Measurements from ENCODE around the gene ZNF414. TPM values are rescaled to one million over a fixed set of nuclear protein-coding genes. Genes with fewer than 3 reads are reported as not detected.

Gene ZNF414
- total and polyA plus RNA-seq, 2 experiments from 2014 or later: 1.8 to 13.0 TPM

- Histone ChIP-seq H4K20me1 (ENCODE audit: insufficient read depth) (0 out of 2 replicates have a peak, but pooled peaks cover 7% of the 10 kb centered on the region), H3K27ac (no peak overlapping the region), H3K9me3 (ENCODE audit: low read depth) (no peaks in the 10 kb centered on the region), H2AFZ (no peak overlapping the region), H3K4me2 (ENCODE audit: unreplicated experiment) (no peak overlapping the region), H3K36me3 (ENCODE audit: low read depth) (no peaks in the 10 kb centered on the region), H3K4me1 (ENCODE audit: insufficient read depth) (no peaks in the 10 kb centered on the region), H3K9ac (no peak overlapping the region), H3F3A (ENCODE audit: insufficient read depth) (no peaks in the 10 kb centered on the region), H3K27me3 (replicated peaks; ENCODE audit: insufficient read depth) (no peaks in the 10 kb centered on the region), H3K9me2 (ENCODE audit: insufficient read depth) (no peaks in the 10 kb centered on the region), H3K79me2 (ENCODE audit: insufficient read depth) (peaks cover 12% of the 10 kb centered on the region; the same call in 1 of the 2 replicates), H3K4me3 (no peak overlapping the region)
- in situ Hi-C loops (cut with MboI): no loop called here
- no peak for TF ChIP-seq EZH2phosphoT487 (IDR thresholded peaks at IDR 0.05; ENCODE audit: insufficient read depth, low read depth)
- DNase-seq: no peak
- WGBS, 2 experiments (ENCODE audit: low coverage in 1 of 2, low lambda C conversion rate in 2 of 2, missing lambda C conversion rate in 2 of 2): 87 to 88% methylated on average over 26 to 35 of the region's 35 CpGs
Measured at GRCh38 chr19:8530061-8530679, 16.2 kb upstream of the ZNF414 start.

- in situ Hi-C loops (cut with MboI): no loop called here
- Histone ChIP-seq H3K79me2 (ENCODE audit: insufficient read depth) (peaks cover 12% of the 10 kb centered on the region; the same call in 1 of the 2 replicates), H2AFZ (no peak overlapping the region)
Measured at GRCh38 chr19:8529369-8530006, 15.5 kb upstream of the ZNF414 start.

GRCh38 chr19:8528500-8528899 lies 14.5 kb upstream of the ZNF414 start:
- WGBS, 2 experiments (ENCODE audit: low coverage in 1 of 2, low lambda C conversion rate in 2 of 2, missing lambda C conversion rate in 2 of 2): 51 to 54% methylated on average over 4 of the region's 4 CpGs
- Histone ChIP-seq H3K9me3 (ENCODE audit: low read depth) (no peaks in the 10 kb centered on the region), H3K79me2 (ENCODE audit: insufficient read depth) (peaks cover 12% of the 10 kb centered on the region; the same call in 1 of the 2 replicates), H4K20me1 (ENCODE audit: insufficient read depth) (0 out of 2 replicates have a peak, but pooled peaks cover 7% of the 10 kb centered on the region), H3K9me2 (ENCODE audit: insufficient read depth) (no peaks in the 10 kb centered on the region), H3K27me3 (replicated peaks; ENCODE audit: insufficient read depth) (no peaks in the 10 kb centered on the region), H3K9ac (no peak overlapping the region), H3K4me2 (ENCODE audit: unreplicated experiment) (no peak overlapping the region), H3K27ac (no peak overlapping the region), H3K36me3 (ENCODE audit: low read depth) (no peaks in the 10 kb centered on the region), H3K4me3 (no peak overlapping the region), H2AFZ (no peak overlapping the region), H3F3A (ENCODE audit: insufficient read depth) (no peaks in the 10 kb centered on the region), H3K4me1 (ENCODE audit: insufficient read depth) (no peaks in the 10 kb centered on the region)
- in situ Hi-C loops (cut with MboI): no loop called here
- DNase-seq: peak; percentile 33
- TF ChIP-seq EZH2phosphoT487 (IDR thresholded peaks at IDR 0.05; ENCODE audit: insufficient read depth, low read depth) (no peak), EZH2 (IDR thresholded peaks at IDR 0.05; ENCODE audit: insufficient read depth, poor library complexity, severe bottlenecking) (no peak)

More at GRCh38 chr19:8529369-8530006, 15.5 kb upstream of the ZNF414 start:
- 84 to 92% methylated on average over 4 of the region's 4 CpGs for WGBS, 2 experiments (ENCODE audit: low coverage in 1 of 2, low lambda C conversion rate in 2 of 2, missing lambda C conversion rate in 2 of 2)
- no peak for TF ChIP-seq EZH2 (IDR thresholded peaks at IDR 0.05; ENCODE audit: insufficient read depth, poor library complexity, severe bottlenecking)
- no peaks in the 10 kb centered on the region for H3K9me2 ChIP-seq (ENCODE audit: insufficient read depth)
- 0 out of 2 replicates have a peak, but pooled peaks cover 7% of the 10 kb centered on the region for H4K20me1 ChIP-seq (ENCODE audit: insufficient read depth)
- DNase-seq: no peak
- no peak overlapping the region for H3K4me3 ChIP-seq
- H3K9me3 ChIP-seq (ENCODE audit: low read depth): no peaks in the 10 kb centered on the region
- H3K9ac ChIP-seq: no peak overlapping the region
- H3K36me3 ChIP-seq (ENCODE audit: low read depth): no peaks in the 10 kb centered on the region
- no peak overlapping the region for H3K27ac ChIP-seq
- H3K4me2 ChIP-seq (ENCODE audit: unreplicated experiment): no peak overlapping the region
- H3F3A ChIP-seq (ENCODE audit: insufficient read depth): no peaks in the 10 kb centered on the region
- H3K27me3 ChIP-seq (replicated peaks; ENCODE audit: insufficient read depth): no peaks in the 10 kb centered on the region
- H3K4me1 ChIP-seq (ENCODE audit: insufficient read depth): no peaks in the 10 kb centered on the region

- Histone ChIP-seq H3K27ac (peak overlapping the region; percentile 98), H3K4me1 (ENCODE audit: insufficient read depth) (no peaks in the 10 kb centered on the region), H3K9me3 (ENCODE audit: low read depth) (no peaks in the 10 kb centered on the region), H3K4me2 (ENCODE audit: unreplicated experiment) (peak overlapping the region; percentile 90), H3K27me3 (replicated peaks; ENCODE audit: insufficient read depth) (no peaks in the 10 kb centered on the region), H3K9me2 (ENCODE audit: insufficient read depth) (no peaks in the 10 kb centered on the region), H3K79me2 (ENCODE audit: insufficient read depth) (peaks cover 12% of the 10 kb centered on the region; the same call in 1 of the 2 replicates), H3K36me3 (ENCODE audit: low read depth) (no peaks in the 10 kb centered on the region), H4K20me1 (ENCODE audit: insufficient read depth) (0 out of 2 replicates have a peak, but pooled peaks cover 7% of the 10 kb centered on the region), H3K9ac (peak overlapping the region; percentile 96), H2AFZ (peak overlapping the region; percentile 79), H3F3A (ENCODE audit: insufficient read depth) (no peaks in the 10 kb centered on the region), H3K4me3 (peak overlapping the region; percentile 81)
- no peak for TF ChIP-seq EZH2phosphoT487 (IDR thresholded peaks at IDR 0.05; ENCODE audit: insufficient read depth, low read depth)
- no peak for TF ChIP-seq EZH2 (IDR thresholded peaks at IDR 0.05; ENCODE audit: insufficient read depth, poor library complexity, severe bottlenecking)
- in situ Hi-C loops (cut with MboI): no loop called here
- 3 to 4% methylated on average over 41 to 57 of the region's 57 CpGs for WGBS, 2 experiments (ENCODE audit: low coverage in 1 of 2, low lambda C conversion rate in 2 of 2, missing lambda C conversion rate in 2 of 2)
- DNase-seq: peak; percentile 98
Measured at GRCh38 chr19:8526345-8527091, 12.6 kb upstream of the ZNF414 start.
